HepG2 (cell line): ENCODE measurements around the gene GPC6. TPM values are rescaled to one million over a fixed set of nuclear protein-coding genes. Genes with fewer than 3 reads are reported as not detected.

Experiments
- ATAC-seq: fragments of 200-7000 bp; cut with Tn5 transposase; 3 replicates; pipeline ENCODE4 v1.9.1; 2020; ENCODE audit warnings: mild to moderate bottlenecking, moderate library complexity
- BruUV-seq: library from RNA; stranded (reverse); fragments of 400-500 nt; replicated peaks from 2 replicates; lab custom pipeline; 2021; lab: Mats Ljungman, UMichigan
- CTCF ChIA-PET: fragments of 300-600 bp; formaldehyde crosslinking; extraction: SDS; loops from one replicate; lab custom pipeline; 2021; ENCODE audit warnings: low total read pairs, inconsistent platforms, low intra/inter-chr PET ratio; lab: Yijun Ruan, JAX
- POLR2A ChIA-PET: fragments of 350-600 bp; sonication (Branson Sonifier 250); formaldehyde crosslinking; loops from one replicate; lab custom pipeline; 2020; ENCODE audit warnings: antibody characterized with exemption, inconsistent platforms; lab: Yijun Ruan, JAX
- DNase-seq: peaks from one replicate; pipeline ENCODE4 v3.0.0-alpha.2; 2015; ENCODE audit warnings: low spot score
- FAIRE-seq: peaks from 3 replicates; lab custom pipeline; 2011; peaks lifted over from hg19 to GRCh38; lab: Jason Lieb, UNC
- H2AFZ ChIP-seq: one replicate; pipeline ENCODE4 v1.6.1; 2011; ENCODE audit warnings: low read length, inconsistent platforms
- H3K27ac ChIP-seq: fragments of 300-600 bp; 3 replicates; pipeline ENCODE4 v1.8.0; 2011; ENCODE audit warnings: mixed run types, mild to moderate bottlenecking, mixed read lengths, low read length, inconsistent platforms; ENCODE audit not compliant: insufficient read depth; ENCODE audit errors: extremely low read length
- H3K27me3 ChIP-seq, 2 experiments: fragments of 200-600 bp in 1 of 2; 2 replicates in 1 of 2; 3 replicates in 1 of 2; pipeline versions ENCODE4 v1.6.0 to v1.8.0; 2011; ENCODE audit warnings: low read length in 2 of 2, mild to moderate bottlenecking in 2 of 2, moderate library complexity in 2 of 2, inconsistent platforms in 1 of 2; ENCODE audit not compliant: insufficient read depth in 2 of 2, control insufficient read depth in 1 of 2
- H3K36me3 ChIP-seq, 2 experiments: fragments of 200-600 bp in 1 of 2; replicated peaks in 1 of 2; 2 replicates in 1 of 2; 3 replicates in 1 of 2; pipeline versions ENCODE4 v1.5.1 to v1.8.0; 2011; ENCODE audit warnings: low read length in 2 of 2, inconsistent platforms in 1 of 2; ENCODE audit not compliant: insufficient read depth in 2 of 2, control insufficient read depth in 1 of 2
- H3K4me1 ChIP-seq: 2 replicates; pipeline ENCODE4 v1.5.1; 2012; ENCODE audit warnings: low read length, inconsistent platforms; ENCODE audit not compliant: insufficient read depth
- H3K4me2 ChIP-seq: 2 replicates; pipeline ENCODE4 v1.6.0; 2011; ENCODE audit warnings: low read depth, low read length, inconsistent platforms
- H3K4me3 ChIP-seq, 3 experiments: fragments of 200-600 bp in 1 of 3; sonication (generic), shearing (Covaris generic) in 1 of 3; replicated peaks in 1 of 3; 2 replicates each; pipeline ENCODE4 v1.5.1; 2011 to 2016; ENCODE audit warnings: low read length in 3 of 3, inconsistent platforms in 2 of 3, low read depth in 2 of 3, mild to moderate bottlenecking in 2 of 3, control low read depth in 1 of 3, mixed read lengths in 1 of 3; ENCODE audit not compliant: insufficient read depth in 1 of 3
- H3K79me2 ChIP-seq: one replicate; pipeline ENCODE4 v1.6.1; 2011; ENCODE audit warnings: low read length, inconsistent platforms; ENCODE audit not compliant: insufficient read depth
- H3K9ac ChIP-seq: 2 replicates; pipeline ENCODE4 v1.6.0; 2011; ENCODE audit warnings: mild to moderate bottlenecking, low read depth, low read length, inconsistent platforms; ENCODE audit not compliant: insufficient read depth
- H3K9me3 ChIP-seq: 2 replicates; pipeline ENCODE4 v1.5.1; 2012; ENCODE audit warnings: mild to moderate bottlenecking, low read length
- H4K20me1 ChIP-seq: 2 replicates; pipeline ENCODE4 v1.6.0; 2011; ENCODE audit warnings: inconsistent platforms, mild to moderate bottlenecking, low read length, moderate library complexity; ENCODE audit not compliant: insufficient read depth
- CHCHD3 ChIP-seq: sonication (generic); formaldehyde crosslinking; IDR thresholded peaks from 2 replicates; pipeline ENCODE4 v1.8.0; 2022; ENCODE audit warnings: mild to moderate bottlenecking, missing genetic modification reagents, moderate library complexity
- FOSL1 ChIP-seq: sonication (generic); formaldehyde crosslinking; IDR thresholded peaks from 2 replicates; pipeline ENCODE4 v1.9.0; 2021; ENCODE audit warnings: missing genetic modification reagents, borderline replicate concordance
- MTA1 ChIP-seq: sonication (generic); formaldehyde crosslinking; IDR thresholded peaks from 2 replicates; pipeline ENCODE4 v1.4.0; 2020; ENCODE audit warnings: missing genetic modification reagents, mild to moderate bottlenecking, borderline replicate concordance
- MTF1 ChIP-seq: sonication (generic); formaldehyde crosslinking; IDR thresholded peaks from 2 replicates; pipeline ENCODE4 v1.5.0; 2020; ENCODE audit warnings: missing genetic modification reagents
- NAIF1 ChIP-seq: sonication (generic); formaldehyde crosslinking; IDR thresholded peaks from 2 replicates; pipeline ENCODE4 v1.5.0; 2020; ENCODE audit warnings: mild to moderate bottlenecking, missing genetic modification reagents, borderline replicate concordance
- PPARG ChIP-seq: conservative IDR thresholded peaks from 2 replicates; pipeline ENCODE4 v1.6.1; 2016; ENCODE audit warnings: missing biosample characterization, missing genetic modification reagents
- PRPF4 ChIP-seq: fragments of 200-400 bp; formaldehyde crosslinking; IDR thresholded peaks from 2 replicates; pipeline ENCODE4 v1.6.1; 2016; ENCODE audit warnings: low read length, low read depth; ENCODE audit not compliant: poor library complexity, severe bottlenecking
- RFX5 ChIP-seq: IDR thresholded peaks from 2 replicates; pipeline ENCODE4 v1.6.1; 2011; ENCODE audit warnings: low read depth, low read length, improper control_type of control experiment
- SIX1 ChIP-seq: sonication (generic); formaldehyde crosslinking; IDR thresholded peaks from 2 replicates; pipeline ENCODE4 v1.4.0; 2020; ENCODE audit warnings: missing genetic modification reagents, borderline replicate concordance
- TAF1 ChIP-seq: sonication (generic); formaldehyde crosslinking; IDR thresholded peaks from 2 replicates; pipeline ENCODE4 v1.4.0; 2020; ENCODE audit warnings: missing genetic modification reagents
- TOE1 ChIP-seq: sonication (generic); formaldehyde crosslinking; IDR thresholded peaks from 2 replicates; pipeline ENCODE4 v1.4.0; 2020; ENCODE audit warnings: mild to moderate bottlenecking, missing genetic modification reagents
- ZMYM4 ChIP-seq: sonication (generic); formaldehyde crosslinking; IDR thresholded peaks from 2 replicates; pipeline ENCODE4 v1.8.1; 2023; ENCODE audit warnings: mild to moderate bottlenecking, missing genetic modification reagents
- ZNF24 ChIP-seq: fragments of 450-650 bp; IDR thresholded peaks from 2 replicates; pipeline ENCODE4 v1.6.1; 2017; ENCODE audit warnings: antibody characterized with exemption, mild to moderate bottlenecking
- ZNF562 ChIP-seq: sonication (generic); formaldehyde crosslinking; IDR thresholded peaks from 2 replicates; pipeline ENCODE4 v1.8.0; 2022; ENCODE audit warnings: missing genetic modification reagents, borderline replicate concordance
- WGBS: methylation state at CpG from one replicate; pipeline ENCODE4 v1.1.6; 2017; ENCODE audit warnings: low lambda C conversion rate; 5-methylcytosine and 5-hydroxymethylcytosine counted together
- in situ Hi-C: cut with HindIII; loops from 2 replicates; pipeline ENCODE4 v1.10.0; 2017; ENCODE audit warnings: low pct_unique_long_range_greater_than_20kb; ENCODE audit not compliant: extremely low pct_ligation_motif_present
- intact Hi-C: fragments of 100-400 bp; cut with micrococcal nuclease; formaldehyde crosslinking; loops from one replicate; pipeline ENCODE4 v1.10.0; 2022; ENCODE audit not compliant: unreplicated experiment
- polyA plus RNA-seq, 8 experiments: library from polyadenylated mRNA; depleted of rRNA in 3 of 8; stranded (reverse) in 7 of 8; unstranded in 1 of 8; fragments of >200 nt; fragmentation: Illumina TruSeq in 4 of 8; extraction: Trizol in 4 of 8; gene quantifications; 2 replicates each; pipeline versions ENCODE4 v1.2.1 to v1.2.3, GENCODE V29; 2011 to 2016; ENCODE audit warnings: low read depth in 4 of 8, missing spikeins in 1 of 8, mixed read lengths in 1 of 8; ENCODE audit not compliant: insufficient read depth in 1 of 8
- total RNA-seq, 5 experiments: library from RNA; depleted of rRNA; stranded (reverse); fragments of >200 nt; fragmentation: Illumina TruSeq; extraction: Trizol; gene quantifications; 2 replicates each; pipeline ENCODE4 v1.2.3, GENCODE V29; 2016; ENCODE audit warnings: low read depth in 1 of 5
- TF ChIP-seq, protein P1 (sequence below): IDR thresholded peaks from 2 replicates; pipeline ENCODE4 v1.6.1; 2016; ENCODE audit warnings: low read depth, borderline replicate concordance
- TF ChIP-seq, protein P2 (sequence below): sonication (generic); formaldehyde crosslinking; IDR thresholded peaks from 2 replicates; pipeline ENCODE4 v1.8.1; 2023; ENCODE audit warnings: mild to moderate bottlenecking, missing genetic modification reagents

The GPC6 gene
- total and polyA plus RNA-seq, 2 of the 13 experiments (the other 11 are each of a cell fraction or from before 2014, with no cell fraction given) = 24.5 to 33.9 TPM

DNA sequence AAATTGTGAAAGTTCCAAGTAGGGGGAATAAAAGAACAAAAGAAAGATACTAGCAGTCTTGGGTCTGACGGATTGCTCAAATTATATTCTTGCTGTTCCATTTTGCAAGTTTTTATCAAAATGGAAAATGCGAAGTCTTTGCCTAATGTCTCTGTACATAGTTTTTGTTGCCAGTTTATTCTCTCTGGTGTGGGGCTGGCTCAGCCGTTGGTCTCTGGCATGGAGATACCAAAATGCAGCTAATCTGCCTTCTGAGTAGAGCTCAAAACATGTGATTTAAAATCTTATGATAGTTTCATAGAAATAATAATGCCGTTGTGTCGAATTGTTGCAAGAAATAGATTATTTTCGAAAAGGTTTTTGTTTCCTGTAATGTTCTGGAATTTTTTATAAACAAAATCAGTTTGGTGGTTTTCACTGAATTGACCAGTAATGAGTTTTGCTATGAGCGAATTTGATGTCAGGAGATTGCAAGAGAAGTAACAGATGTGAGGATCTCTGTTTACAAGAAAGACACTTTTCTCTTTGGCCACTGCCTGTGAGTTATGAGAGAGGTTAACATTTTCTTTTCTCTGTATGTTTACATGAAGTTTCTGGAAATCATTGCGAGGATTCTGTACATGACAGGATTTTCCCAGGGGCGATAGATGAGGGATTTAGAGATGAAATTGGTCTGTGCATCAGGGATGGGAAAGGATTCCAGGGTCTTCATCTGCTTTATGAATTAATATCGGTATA lies 1105.9 kb downstream of the GPC6 start:
- no TSS peak for BruUV-seq
- in situ Hi-C loops = loop anchor here (25.0 kb wide), 1 partner anchor 1095 kb away; the partner anchor contains the start of gene GPC6
- POLR2A ChIA-PET = no interaction called here

DNA sequence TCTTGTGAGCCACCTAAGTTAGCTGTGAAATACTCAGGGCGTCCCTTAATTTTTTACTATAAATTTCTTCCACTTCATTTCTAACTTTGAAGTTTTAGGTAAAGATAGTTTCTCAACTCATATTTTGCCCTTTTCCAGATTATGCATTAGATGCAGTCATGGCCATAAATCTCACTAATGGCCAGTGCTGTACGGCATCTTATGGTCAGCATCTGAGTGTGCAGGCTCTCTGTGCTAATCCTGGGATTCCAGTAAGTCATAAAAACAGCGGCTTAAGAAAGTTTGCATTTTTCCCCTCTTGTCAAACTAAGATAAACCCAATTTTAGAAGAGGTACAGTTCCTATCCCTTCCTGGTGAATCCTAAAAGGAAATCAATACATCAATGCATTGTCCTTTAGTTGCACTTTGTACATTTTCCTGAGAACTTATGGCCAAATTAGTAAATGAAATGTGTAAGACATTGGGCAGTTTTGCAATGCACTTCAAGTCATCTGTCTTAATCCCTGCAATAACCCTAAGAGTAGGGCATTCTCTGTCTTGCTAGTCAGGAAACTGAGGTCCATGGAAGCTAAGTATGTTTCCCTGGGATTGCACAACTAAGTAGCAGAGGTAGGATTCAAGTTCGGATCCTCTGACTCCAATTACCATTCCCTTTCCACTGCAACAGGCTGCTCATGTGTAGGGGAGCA lies 1106.7 kb downstream of the GPC6 start:
- WGBS = 97% methylated on average over 4 of the region's 4 CpGs
- peaks cover 17% of the 10 kb centered on the region for H3K4me1 ChIP-seq
- ATAC-seq = no peak
- intact Hi-C loops = no loop called here
- H3K36me3 ChIP-seq = no peaks in the 10 kb centered on the region
- no peak overlapping the region for H2AFZ ChIP-seq
- H4K20me1 ChIP-seq = no peaks in the 10 kb centered on the region
- H3K79me2 ChIP-seq = no peaks in the 10 kb centered on the region
- no peak overlapping the region for H3K27ac ChIP-seq
- H3K4me3 ChIP-seq = no peak overlapping the region
- DNase-seq = no peak
- H3K9me3 ChIP-seq = no peaks in the 10 kb centered on the region
- ChIA-PET POLR2A (no interaction called here), CTCF (no interaction called here)
- no peak overlapping the region for H3K9ac ChIP-seq
- in situ Hi-C loops = loop anchor here (25.0 kb wide), 1 partner anchor 1096 kb away; the partner anchor contains the start of gene GPC6
- no peaks in the 10 kb centered on the region for H3K27me3 ChIP-seq
- no peak overlapping the region for H3K4me2 ChIP-seq
- FAIRE-seq = no peak
- no TSS peak for BruUV-seq
- TF ChIP-seq ZNF562 = no peak
- no peak for TF ChIP-seq TAF1 (CRISPR knock-in tag)
- TF ChIP-seq RFX5 = no peak
- TF ChIP-seq MTA1 (CRISPR knock-in tag) = no peak
- no peak for TF ChIP-seq ZNF24
- TF ChIP-seq TOE1 (CRISPR knock-in tag) = no peak
- TF ChIP-seq CHCHD3 (CRISPR knock-in tag) = no peak
- TF ChIP-seq PPARG (CRISPR knock-in tag) = no peak
- no peak for TF ChIP-seq NAIF1 (CRISPR knock-in tag)
- TF ChIP-seq FOSL1 (CRISPR knock-in tag) = no peak
- TF ChIP-seq ZMYM4 (CRISPR knock-in tag) = no peak
- no peak for TF ChIP-seq SIX1 (CRISPR knock-in tag)
- no peak for TF ChIP-seq PRPF4
- TF ChIP-seq, protein P1, sequence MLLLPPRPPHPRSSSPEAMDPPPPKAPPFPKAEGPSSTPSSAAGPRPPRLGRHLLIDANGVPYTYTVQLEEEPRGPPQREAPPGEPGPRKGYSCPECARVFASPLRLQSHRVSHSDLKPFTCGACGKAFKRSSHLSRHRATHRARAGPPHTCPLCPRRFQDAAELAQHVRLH = no peak

More for the DNA sequence above, 1105.9 kb downstream of the GPC6 start:
- H3K36me3 ChIP-seq = no peaks in the 10 kb centered on the region
- H3K27me3 ChIP-seq = no peaks in the 10 kb centered on the region
- CTCF ChIA-PET = no interaction called here
- no peak for ATAC-seq
- no peaks in the 10 kb centered on the region for H3K9me3 ChIP-seq
- H3K27ac ChIP-seq = no peak overlapping the region
- FAIRE-seq = no peak
- H3K79me2 ChIP-seq = no peaks in the 10 kb centered on the region
- H4K20me1 ChIP-seq = no peaks in the 10 kb centered on the region
- no peak overlapping the region for H3K4me2 ChIP-seq
- H3K9ac ChIP-seq = no peak overlapping the region
- H3K4me1 ChIP-seq = peaks cover 17% of the 10 kb centered on the region
- WGBS = 96% methylated on average over 10 of the region's 10 CpGs
- TF ChIP-seq MTF1 = no peak
- TF ChIP-seq, protein P2, sequence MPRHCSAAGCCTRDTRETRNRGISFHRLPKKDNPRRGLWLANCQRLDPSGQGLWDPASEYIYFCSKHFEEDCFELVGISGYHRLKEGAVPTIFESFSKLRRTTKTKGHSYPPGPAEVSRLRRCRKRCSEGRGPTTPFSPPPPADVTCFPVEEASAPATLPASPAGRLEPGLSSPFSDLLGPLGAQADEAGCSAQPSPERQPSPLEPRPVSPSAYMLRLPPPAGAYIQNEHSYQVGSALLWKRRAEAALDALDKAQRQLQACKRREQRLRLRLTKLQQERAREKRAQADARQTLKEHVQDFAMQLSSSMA = no peak
- no peak overlapping the region for H2AFZ ChIP-seq
- H3K4me3 ChIP-seq = no peak overlapping the region
- intact Hi-C loops = no loop called here
- DNase-seq = no peak
